ENCODE results near the gene GNAS. TPM values are rescaled to one million over a fixed set of nuclear protein-coding genes. Genes with fewer than 3 reads are reported as not detected.

The GNAS gene
- total RNA-seq, 1 donor from 2014 or later: 1,218 TPM

DNA sequence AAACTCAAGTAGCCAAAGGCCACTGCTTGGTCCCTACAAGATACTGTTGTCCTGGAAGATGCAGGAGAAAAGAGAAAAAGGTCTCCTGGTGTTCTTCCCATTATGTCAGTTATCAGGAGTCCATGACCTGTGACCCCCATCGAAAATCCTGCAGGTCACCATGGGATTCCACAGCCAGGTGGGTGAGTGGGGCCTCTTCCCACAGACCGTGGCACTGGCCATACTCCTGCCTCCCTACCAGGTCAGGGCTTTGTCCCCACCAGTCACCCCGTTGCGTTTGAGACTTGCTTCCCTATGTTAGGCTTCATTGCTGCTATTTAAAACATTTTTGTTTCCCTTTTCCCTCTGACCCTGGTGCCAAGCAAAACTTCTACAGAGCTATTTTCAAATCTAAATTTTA lies 60.6 kb downstream of the GNAS start:
- TF ChIP-seq, protein P1, sequence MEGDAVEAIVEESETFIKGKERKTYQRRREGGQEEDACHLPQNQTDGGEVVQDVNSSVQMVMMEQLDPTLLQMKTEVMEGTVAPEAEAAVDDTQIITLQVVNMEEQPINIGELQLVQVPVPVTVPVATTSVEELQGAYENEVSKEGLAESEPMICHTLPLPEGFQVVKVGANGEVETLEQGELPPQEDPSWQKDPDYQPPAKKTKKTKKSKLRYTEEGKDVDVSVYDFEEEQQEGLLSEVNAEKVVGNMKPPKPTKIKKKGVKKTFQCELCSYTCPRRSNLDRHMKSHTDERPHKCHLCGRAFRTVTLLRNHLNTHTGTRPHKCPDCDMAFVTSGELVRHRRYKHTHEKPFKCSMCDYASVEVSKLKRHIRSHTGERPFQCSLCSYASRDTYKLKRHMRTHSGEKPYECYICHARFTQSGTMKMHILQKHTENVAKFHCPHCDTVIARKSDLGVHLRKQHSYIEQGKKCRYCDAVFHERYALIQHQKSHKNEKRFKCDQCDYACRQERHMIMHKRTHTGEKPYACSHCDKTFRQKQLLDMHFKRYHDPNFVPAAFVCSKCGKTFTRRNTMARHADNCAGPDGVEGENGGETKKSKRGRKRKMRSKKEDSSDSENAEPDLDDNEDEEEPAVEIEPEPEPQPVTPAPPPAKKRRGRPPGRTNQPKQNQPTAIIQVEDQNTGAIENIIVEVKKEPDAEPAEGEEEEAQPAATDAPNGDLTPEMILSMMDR (IDR thresholded peaks at IDR 0.05; ENCODE audit: unreplicated experiment): no peak
- Mint-ChIP-seq H3K27me3 (ENCODE audit: low read depth) (no peaks in the 10 kb centered on the region), H3K4me1 (peaks cover 3% of the 10 kb centered on the region), H3K9me3 (no peaks in the 10 kb centered on the region), H3K4me3 (no peak overlapping the region), H3K36me3 (peaks cover 42% of the 10 kb centered on the region), H3K27ac (no peak overlapping the region)
- no peak for DNase-seq (ENCODE audit: low spot score in 2 of 2, unreplicated experiment in 2 of 2)

DNA sequence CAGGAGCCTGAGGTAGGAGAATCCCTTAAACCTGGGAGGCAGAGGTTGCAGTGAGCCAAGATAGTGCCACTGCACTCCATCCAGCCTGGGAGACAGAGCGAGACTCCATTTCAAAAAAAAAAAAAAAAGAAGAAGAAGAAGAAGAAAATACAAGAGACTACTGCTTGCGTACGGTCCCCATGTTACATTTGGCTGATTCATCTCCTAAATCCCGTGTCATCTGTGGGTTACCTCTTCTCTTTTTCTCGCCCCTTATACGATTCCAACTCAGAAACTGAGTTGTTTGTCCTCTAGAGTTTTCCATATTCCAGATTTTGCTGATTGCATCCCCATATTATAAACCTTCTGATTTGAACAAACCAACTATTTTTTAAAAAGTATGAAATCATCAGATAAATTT lies 66.1 kb downstream of the GNAS start:
- no peak overlapping the region for H3K27ac Mint-ChIP-seq
- TF ChIP-seq, protein P1 (IDR thresholded peaks at IDR 0.05; ENCODE audit: unreplicated experiment): no peak
- H3K4me1 Mint-ChIP-seq: peaks cover 2% of the 10 kb centered on the region
- H3K4me3 Mint-ChIP-seq: no peak overlapping the region
- no peaks in the 10 kb centered on the region for H3K9me3 Mint-ChIP-seq
- H3K36me3 Mint-ChIP-seq: no peaks in the 10 kb centered on the region
- no peak for DNase-seq (ENCODE audit: low spot score in 2 of 2, unreplicated experiment in 2 of 2)
- no peaks in the 10 kb centered on the region for H3K27me3 Mint-ChIP-seq (ENCODE audit: low read depth)

DNA sequence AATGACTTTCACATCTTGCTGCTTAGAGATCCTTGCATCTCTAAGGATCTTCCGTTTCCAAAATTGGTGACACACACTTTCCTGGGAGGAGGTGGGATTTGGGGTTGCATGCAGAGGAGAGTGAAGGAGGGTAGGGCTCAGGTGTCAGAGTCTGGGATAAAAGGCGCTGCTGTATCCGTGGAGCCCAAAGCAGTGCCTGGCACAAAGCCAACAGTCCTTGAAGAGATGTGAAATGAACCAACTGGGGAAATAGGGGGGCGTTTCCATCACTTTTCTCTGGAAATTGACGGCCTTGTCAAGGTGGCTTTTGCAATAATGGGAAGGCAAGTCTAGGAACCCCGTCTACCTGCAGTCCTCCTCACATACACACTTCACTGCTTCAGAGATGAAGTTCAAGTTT lies 69.0 kb downstream of the GNAS start:
- Mint-ChIP-seq H3K36me3 (no peaks in the 10 kb centered on the region), H3K27me3 (ENCODE audit: low read depth) (no peaks in the 10 kb centered on the region), H3K4me3 (no peak overlapping the region), H3K27ac (no peak overlapping the region), H3K4me1 (peaks cover 2% of the 10 kb centered on the region), H3K9me3 (no peaks in the 10 kb centered on the region)
- TF ChIP-seq, protein P1 (IDR thresholded peaks at IDR 0.05; ENCODE audit: unreplicated experiment): no peak
- no peak for DNase-seq (ENCODE audit: low spot score in 2 of 2, unreplicated experiment in 2 of 2)

DNA sequence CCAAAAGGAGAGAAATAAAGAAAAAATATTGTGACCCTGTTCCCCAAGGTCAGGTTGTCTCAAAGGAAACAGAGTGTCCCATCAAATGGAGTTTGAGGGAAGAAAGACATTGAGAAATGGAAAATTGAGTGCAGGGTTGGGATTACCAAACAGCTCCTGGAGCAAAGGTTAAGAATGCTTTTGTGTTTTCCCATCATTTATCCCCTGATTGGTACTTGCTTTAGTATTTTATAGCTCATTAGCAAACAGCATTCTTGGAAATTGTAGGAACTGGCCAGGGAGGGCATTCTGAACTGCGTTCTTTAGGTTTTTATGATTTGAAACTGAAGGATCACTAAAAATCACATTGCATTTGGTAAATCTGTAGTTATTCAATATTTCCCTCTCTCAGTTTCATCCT lies 69.5 kb downstream of the GNAS start:
- TF ChIP-seq, protein P1 (IDR thresholded peaks at IDR 0.05; ENCODE audit: unreplicated experiment): no peak
- DNase-seq (ENCODE audit: low spot score in 2 of 2, unreplicated experiment in 2 of 2): no peak
- Mint-ChIP-seq H3K27me3 (ENCODE audit: low read depth) (no peaks in the 10 kb centered on the region), H3K27ac (no peak overlapping the region), H3K36me3 (no peaks in the 10 kb centered on the region), H3K4me1 (peaks cover 2% of the 10 kb centered on the region), H3K4me3 (no peak overlapping the region), H3K9me3 (no peaks in the 10 kb centered on the region)

DNA sequence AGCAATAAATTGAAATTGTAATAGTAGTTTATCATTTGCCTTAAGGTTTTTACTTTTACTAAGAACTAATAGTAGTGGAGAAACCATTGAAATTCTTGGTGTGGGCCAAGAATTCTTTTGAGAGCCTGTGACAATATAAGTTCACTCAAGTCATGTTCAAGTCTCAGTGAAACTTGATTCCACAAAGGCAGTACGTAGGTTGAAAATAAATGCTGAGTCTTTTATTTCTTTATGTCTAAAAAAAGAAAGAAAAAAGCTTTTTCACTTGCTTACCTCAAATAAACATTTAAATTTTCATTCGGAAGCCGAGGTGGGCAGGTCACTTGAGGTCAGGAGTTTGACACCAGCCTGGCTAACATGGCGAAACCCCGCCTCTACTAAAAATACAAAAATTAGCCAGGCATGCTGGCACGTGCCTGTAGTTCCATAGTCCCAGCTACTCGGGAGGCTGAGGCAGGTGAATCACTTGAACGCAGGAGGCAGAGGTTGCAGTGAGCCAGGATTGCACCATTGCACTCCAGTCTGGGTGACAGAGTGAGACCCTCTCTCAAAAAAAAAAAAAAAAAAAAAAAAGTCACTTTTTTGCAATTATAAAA lies 70.7 kb downstream of the GNAS start:
- H3K4me3 Mint-ChIP-seq: no peak overlapping the region
- H3K27ac Mint-ChIP-seq: no peak overlapping the region
- TF ChIP-seq, protein P1 (IDR thresholded peaks at IDR 0.05; ENCODE audit: unreplicated experiment): no peak
- no peaks in the 10 kb centered on the region for H3K27me3 Mint-ChIP-seq (ENCODE audit: low read depth)
- H3K4me1 Mint-ChIP-seq: peaks cover 2% of the 10 kb centered on the region
- no peak for DNase-seq (ENCODE audit: low spot score in 2 of 2, unreplicated experiment in 2 of 2)
- H3K9me3 Mint-ChIP-seq: no peaks in the 10 kb centered on the region
- no peaks in the 10 kb centered on the region for H3K36me3 Mint-ChIP-seq
